ENCODE data around the gene TMEM259.
A peak's percentile ranks its signal among the peaks of the same experiment; 100 is the strongest.

TMEM259 gene

DNA sequence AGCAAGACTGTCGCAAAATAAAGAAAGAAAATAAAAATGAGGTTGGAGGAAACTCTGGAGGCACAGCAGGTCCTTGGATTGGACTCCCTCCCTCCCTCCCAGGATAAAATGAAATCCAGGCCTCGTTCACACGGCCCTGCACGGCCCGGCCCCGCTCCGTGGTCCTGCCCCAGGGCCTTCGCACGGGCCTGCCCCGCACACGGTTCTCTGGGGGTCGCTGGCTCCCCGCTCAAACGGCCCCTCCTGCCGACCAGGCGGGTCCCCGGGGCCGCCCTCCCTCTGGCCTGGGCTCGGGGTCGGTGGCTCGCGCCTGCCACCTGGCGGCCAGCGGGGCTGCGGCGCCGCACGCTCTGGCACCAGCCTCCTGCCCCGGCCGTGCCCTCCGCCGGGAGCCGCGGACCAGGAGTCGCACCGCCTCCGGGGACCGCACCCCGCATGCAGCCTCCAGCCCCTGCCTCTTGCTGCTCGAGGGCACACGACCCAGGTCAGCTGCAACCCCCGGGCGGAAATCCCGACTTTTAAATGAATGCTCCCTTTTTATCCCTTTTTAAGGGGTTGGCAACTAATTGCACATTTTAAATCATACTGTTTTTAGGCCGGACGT, 38.3 kb downstream of the TMEM259 start:
- peak; percentile 58 for DNase-seq

- no peak for DNase-seq
These were observed 40.6 kb downstream of the TMEM259 start for GRCh38 chr19:980133-980998.

- DNase-seq: no peak
These were observed 41.6 kb downstream of the TMEM259 start for GRCh38 chr19:979318-979741.

GRCh38 chr19:977058-977464, 43.9 kb downstream of the TMEM259 start:
- DNase-seq: no peak

GRCh38 chr19:976476-976875, 44.4 kb downstream of the TMEM259 start:
- no peak for DNase-seq

DNA sequence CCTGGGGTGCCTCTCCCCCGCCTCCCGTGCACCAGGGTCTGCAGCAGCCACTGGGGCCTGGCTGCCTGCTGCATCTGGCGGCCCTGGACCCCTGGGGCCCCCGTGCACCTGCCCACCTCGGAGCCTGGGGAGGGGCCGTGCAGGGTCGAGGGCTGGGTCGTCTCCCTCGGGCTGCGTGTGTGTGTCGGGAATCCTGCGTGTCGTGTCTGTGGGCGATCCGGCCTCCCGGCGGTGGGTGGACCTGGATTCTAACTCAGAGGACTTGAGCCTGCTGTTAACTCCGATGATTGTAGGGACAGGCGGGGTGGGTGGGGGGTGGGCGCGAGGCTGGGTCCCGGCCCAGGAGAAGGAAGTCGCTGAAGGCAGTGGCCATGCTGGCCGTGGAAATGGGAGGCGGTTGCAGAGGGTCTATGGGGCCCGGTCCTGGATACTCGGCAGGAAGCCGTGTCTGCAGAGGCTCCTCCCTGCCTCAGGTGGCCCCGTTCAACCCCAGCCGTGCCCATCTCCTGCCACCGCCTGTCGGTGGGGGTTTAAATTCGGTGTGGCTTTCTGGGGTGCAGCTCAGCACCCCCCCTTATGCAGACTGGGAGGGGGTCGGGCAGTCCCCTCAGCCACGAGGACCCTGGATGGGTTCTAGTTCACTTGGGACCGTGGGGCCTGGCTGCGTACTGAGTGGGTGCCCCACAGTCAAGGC, 46.2 kb downstream of the TMEM259 start:
- DNase-seq: no peak

- no peak for DNase-seq
These were observed 47.0 kb downstream of the TMEM259 start for GRCh38 chr19:973726-974563.

- no peak for DNase-seq
These were observed 48.6 kb downstream of the TMEM259 start for GRCh38 chr19:972281-972680.

- no peak for DNase-seq
These were observed 49.1 kb downstream of the TMEM259 start for GRCh38 chr19:971795-972194.

DNA sequence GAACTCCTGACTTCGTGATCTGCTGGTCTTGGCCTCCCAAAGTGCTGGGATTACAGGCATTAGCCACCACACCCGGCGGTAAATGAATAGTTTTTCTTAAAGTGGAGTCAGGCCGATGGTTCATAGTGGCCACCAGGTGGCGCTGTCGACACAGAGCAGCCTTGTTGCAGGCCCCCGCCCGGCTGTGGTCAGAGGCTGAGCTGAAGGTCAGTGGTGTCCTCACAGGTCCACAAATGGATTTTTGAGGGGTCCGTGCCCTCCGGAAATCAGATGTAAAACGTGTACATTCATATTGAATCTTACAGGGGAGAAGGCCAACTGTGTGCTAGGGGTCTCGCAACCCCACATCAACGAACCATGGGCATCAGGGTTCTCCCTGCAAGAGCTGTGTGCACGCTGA, 50.2 kb downstream of the TMEM259 start:
- no peak for DNase-seq

DNA sequence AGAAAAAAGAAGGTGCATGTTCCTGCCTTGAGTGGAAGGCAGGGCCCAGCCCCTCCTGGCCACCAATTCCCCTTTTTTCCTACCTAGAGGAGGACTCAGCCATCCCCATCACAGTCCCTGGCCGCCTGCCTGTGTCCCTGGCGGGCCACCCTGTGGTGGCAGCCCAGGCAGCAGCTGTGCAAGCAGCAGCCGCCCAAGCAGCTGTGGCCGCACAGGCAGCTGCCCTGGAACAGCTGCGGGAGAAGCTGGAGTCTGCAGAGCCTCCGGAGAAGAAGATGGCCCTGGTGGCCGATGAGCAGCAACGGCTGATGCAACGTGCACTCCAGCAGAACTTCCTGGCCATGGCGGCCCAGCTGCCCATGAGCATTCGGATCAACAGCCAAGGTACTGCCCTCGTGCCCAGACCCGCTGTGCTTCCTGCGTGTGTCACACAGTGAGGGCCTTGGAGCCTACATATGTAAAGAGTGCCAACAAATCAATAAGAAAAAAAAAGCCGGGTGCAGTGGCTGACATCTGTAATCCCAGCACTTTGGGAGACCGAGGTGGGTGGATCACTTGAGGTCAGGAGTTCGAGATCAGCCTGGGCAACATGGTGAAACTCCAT, 54.3 kb downstream of the TMEM259 start:
- DNase-seq: no peak

GRCh38 chr19:964761-965694, 55.9 kb downstream of the TMEM259 start:
- peak; percentile 15 for DNase-seq

DNA sequence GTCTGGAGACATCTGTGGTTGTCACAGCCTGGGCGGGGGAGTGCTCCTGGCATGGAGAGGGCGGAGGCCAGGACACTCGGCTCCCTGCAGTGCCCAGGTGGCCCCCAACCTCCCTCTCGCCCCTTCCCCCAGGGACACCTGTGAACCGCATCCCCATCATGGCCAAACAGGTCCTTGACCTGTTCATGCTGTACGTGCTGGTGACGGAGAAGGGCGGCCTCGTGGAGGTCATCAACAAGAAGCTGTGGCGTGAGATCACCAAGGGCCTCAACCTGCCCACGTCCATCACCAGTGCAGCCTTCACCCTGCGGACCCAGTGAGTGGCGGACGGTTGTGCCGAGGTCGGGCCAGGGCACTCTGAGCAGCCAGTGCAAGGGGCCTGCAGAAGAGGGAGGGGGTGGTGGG, 56.8 kb downstream of the TMEM259 start:
- no peak for DNase-seq

- DNase-seq: no peak
These were observed 57.4 kb downstream of the TMEM259 start for GRCh38 chr19:963486-963951.

DNA sequence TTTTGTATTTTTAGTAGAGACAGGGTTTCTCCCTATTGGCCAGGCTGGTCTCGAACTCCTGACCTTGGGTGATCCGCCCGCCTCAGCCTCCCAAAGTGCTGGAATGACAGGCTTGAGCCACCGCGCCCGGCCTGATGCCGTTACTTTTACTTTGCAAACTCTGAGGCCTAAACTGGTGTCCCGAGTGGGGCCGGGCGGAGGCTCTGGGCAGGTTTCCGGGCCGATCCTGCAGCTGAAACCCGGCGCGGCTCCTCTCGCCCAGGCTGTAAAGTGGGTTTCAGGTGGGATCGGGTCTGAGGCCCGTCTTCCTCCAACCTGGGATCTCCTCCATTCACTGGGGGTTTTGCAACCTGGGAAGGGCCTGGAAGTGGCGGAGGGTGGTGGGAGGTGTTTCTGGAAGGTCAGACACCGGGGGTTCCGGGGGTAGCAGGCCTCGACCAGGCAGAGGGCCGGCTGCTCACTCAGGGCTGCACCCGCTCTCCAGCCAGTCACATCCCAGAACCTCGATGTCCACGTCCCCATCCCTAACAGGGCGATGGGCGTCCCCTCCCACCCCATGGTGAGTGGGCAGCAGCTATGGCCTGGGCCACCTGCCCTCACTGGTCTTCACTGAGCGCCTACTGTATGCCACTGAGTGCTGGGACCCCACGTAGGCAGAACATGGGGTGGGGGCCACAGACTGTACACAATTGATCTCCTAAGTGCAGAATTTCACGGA, 58.1 kb downstream of the TMEM259 start:
- DNase-seq: no peak

GRCh38 chr19:961866-962620, 58.9 kb downstream of the TMEM259 start:
- peak; percentile 46 for DNase-seq

GRCh38 chr19:960601-960938, 60.4 kb downstream of the TMEM259 start:
- DNase-seq: no peak

DNA sequence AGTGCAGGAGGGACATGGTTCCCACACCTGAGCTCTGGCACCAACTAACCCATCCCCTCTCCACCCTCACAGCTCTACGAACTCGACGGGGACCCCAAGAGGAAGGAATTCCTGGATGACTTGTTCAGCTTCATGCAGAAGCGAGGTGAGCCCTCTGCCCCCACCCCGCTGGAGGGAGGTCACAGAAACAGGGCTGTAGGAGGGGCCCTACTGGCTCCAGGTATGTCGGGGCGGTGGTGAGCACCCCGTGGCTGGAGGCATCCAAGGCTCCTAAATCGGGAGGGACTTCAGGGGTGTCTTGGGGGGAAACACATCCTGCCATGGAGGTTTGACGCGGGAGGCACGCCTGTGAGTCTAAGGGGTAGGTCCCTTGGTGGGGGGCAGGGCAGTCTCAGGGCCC, 60.9 kb downstream of the TMEM259 start:
- no peak for DNase-seq
